Colon (tissue), 2 donors: ENCODE results near the gene LTBP2.

Source experiments
- FAIRE-seq: peaks from 2 replicates; lab custom pipeline; 2012; peaks lifted over from hg19 to GRCh38; lab: Jason Lieb, UNC
- donor health status: control.
- donor health status: control.

Gene LTBP2

DNA sequence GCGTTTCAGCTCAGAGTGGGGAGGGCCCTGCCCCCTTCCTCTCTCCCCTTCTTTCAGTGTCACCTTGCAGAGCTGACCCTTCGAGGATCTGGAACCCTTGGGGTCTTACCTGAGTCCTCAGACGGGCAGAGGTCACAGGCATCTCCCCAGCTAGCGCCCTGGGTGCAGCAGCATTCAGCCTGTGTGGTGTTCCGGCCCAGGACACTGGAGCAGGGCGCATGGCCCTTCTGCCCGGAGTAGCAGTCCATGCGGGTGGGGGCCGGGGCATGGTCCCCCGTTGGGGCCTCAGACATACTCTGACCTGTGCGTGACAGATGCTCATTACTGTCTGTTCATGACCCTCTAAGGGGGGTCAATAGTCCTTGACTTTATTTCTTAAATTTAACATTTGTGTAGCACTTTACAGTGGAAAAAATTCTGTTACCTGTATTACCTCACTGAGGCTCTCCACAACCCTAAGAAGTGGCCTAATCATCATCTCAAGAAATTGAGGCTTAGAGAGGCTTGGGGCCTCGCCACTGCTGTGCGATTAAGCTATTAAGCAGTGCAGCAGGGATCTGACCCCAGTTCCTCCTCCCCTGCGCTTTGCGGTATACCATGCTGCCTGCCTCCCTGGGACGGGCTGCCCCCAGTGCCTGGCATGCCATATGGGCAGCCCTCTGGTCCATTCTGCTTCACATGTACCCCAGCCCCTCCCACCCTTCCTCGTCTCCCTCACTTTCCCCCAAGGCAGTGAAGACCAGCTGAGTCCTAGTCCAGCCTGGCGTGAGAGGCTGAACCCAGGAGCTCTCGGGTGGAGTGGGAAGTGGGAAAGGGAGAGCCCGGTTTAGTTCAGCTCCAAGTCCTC is 106.9 kb downstream of the LTBP2 start:
- FAIRE-seq = no peak

DNA sequence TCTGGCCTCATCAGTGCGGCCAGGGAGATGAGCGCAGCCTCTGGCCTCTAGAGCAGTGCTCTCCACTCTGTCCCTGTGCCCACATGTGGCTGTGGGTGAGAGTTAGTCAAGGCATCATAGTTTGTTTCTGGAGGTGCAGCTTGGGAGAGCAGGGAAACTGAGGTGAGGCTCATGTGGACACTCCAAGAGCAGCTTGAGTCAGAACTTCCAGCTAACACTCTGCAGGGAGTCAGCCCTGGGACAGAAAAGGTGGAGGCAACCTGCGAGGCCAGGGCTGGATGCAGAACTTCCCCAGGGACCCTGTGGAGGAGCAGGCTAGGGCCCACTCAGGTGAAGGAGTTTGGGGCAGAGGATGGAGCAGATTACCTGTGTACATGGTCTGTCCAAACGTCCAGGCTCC is 107.6 kb downstream of the LTBP2 start:
- FAIRE-seq = no peak

DNA sequence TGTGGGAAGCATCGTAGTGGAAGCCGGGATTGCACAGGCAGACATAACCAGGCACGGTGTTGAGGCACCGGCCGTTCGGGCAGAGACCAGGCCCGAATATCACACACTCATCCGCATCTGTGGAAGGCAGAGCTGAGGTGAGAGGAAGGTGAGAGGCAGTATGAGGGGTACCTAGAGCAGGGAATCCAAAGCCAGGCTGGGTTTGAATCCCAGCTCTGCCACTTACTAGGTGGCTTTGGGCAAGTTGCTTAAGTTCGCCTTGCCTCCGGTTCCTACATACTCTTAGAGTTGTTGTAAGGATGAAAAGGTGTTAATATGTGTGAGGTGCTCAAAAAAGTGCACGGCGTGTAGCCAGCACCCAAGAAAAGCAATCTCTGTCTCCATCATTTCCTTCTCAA is 108.1 kb downstream of the LTBP2 start:
- FAIRE-seq = no peak

DNA sequence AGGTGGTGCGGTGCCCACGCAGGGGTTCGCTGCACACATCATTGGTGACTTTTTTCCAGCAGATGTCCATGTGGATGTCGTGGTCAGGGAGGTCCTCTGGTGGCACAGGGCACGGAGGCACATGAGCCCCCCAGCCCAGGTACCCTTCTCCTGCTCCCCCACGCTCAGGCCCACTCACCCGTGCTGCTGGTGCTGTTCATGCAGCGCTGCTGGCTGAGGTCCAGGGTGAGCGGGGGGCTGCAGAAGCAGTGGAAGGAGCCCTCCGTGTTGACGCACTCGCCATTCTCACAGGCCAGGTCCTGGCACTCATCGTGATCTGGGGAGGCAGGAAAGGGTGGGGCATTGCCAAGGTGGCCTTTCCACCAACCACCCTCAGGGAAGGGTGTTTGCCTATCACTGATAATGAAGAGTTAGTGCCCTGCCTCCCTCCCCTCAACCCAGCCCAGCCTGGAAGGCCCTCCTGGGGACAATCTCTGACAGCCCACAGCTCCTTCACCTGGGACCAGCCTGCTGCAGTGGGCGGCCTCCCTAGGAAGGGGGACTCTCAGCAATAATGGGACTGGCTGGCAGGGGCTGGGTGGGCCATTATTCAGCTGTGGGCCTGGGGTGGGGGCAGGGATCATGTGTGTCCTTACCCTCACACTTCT is 108.6 kb downstream of the LTBP2 start:
- no peak for FAIRE-seq

DNA sequence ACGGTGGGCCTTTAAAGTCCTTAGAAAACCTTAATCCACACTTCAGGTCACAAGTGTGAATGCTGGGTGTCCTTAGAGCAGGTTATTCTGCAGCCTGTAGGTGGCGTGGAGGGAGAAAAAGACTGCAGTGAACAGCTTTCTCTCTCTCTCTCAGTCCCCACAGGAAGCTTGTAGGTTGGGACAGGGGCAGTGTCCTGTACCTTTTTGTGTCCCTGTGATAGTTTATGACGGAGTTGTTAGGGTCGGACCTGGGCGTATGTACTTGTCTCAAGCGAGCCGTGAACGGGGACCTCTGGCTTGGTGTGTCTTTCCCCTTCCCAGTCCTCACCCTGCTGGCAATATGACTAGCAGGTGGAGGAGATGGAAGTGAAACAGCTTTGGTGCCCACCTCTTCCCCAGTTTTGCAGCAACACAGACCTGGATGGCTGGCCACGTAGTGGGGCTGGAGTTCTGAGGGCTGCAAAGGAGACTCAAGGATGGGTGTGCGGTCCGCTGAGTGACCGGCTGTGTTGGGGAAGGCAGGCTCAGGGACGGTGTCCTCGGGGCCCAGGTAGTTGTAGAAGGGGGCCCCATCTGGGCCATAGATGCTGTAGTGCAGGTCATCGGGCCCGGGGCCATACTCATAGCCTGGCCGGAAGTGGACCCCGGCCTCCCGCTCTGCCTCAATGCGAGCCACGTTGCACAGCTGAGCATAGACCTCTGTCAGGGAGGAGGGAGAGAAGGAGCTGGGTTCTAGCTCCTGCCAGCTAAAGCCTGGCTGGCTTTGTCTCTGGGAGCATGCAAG is 109.6 kb downstream of the LTBP2 start:
- FAIRE-seq = no peak

DNA sequence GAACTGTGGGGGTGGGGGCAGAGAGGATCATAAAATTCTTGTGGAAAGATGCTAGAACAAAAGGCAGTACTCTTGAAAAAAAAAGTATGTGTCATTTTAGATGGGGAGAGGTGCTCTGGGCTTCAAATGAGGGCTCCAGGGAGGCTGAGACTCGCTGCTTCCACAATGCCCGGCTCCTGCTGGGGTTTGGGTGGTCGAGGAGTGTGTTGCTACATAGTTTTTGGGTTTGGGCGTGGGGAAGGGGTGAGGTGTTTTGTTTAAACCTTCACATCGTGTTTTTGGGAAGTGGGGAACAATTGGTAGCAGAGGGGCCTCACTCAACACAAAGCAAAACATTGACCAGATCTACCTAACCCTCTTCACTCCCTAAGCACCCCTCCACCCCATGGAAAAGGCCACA is 110.3 kb downstream of the LTBP2 start:
- FAIRE-seq = no peak

DNA sequence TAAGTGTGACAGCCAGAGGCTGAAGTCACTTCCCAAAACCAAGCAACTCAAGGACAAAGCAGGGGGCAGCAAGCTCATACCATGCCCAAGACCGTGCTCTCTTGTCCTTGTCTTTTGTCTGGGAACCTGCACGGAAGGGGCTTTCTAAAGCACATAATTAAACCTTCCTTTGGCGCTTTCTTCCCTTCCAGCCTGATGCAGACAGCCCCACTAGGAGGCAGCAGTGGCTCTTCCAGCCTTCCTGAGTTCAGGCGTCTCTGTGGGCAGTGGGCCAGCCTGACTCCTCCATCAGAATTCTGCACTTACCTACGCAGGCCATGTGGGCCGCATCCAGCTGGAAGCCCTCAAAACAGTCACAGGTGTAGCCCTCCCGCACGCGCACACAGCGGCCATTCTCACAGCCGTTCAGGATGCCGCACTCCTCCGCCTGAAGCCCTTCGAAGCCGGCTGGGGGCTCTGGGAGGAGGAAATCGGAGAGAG is 110.9 kb downstream of the LTBP2 start:
- FAIRE-seq = no peak

DNA sequence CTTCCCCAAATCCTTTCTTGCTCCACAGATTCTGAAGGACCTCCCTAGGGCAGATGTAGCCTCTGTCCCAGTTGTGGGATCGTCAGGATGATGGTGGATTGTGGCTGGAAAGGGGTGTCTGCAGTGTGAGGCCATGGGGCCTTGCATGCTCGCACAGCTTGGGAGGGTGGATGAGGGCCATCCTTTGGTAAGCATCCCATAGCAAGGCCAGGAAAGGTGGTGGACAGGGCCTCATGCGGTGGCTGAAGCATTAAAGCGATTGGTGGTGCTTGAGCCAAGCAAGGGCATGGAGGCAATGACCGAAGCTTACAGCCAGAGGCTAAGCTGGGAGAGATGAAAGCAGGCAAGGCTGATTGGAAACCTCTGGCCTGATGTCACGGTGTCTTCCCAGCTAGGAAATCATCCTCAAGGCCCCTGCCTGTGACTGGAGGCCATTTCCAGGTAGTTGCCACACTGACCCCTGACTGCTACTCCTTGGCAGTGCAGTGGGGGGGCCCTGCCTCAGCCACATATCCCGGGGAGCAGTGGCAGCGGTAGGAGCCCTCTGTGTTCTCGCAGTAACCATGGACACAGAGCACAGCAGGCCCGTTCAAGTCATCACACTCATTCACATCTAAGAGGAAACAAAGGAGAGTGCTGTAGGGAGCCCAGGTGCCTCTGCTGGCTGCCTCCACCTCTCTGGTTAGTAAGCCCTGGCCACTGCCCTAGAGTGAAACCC is 111.5 kb downstream of the LTBP2 start:
- no peak for FAIRE-seq

DNA sequence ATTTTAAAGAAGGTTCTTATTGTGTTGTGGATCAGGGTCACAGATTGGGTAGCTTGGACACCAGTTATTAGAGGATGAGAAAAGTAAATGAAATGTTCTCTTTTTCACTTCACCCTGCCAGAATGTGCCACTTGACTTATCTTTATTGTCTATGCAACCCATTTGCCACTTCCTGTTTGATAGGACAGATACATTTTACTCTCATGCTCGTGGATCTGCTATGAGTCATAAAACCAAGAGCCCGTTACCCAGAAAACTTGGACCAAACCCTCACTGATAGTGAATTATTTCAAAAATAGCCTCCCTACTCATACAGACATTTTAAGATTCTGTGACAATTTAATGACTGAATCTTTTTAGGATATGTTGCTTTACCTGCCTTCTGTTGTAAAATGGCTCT is 116.7 kb downstream of the LTBP2 start:
- FAIRE-seq = no peak

DNA sequence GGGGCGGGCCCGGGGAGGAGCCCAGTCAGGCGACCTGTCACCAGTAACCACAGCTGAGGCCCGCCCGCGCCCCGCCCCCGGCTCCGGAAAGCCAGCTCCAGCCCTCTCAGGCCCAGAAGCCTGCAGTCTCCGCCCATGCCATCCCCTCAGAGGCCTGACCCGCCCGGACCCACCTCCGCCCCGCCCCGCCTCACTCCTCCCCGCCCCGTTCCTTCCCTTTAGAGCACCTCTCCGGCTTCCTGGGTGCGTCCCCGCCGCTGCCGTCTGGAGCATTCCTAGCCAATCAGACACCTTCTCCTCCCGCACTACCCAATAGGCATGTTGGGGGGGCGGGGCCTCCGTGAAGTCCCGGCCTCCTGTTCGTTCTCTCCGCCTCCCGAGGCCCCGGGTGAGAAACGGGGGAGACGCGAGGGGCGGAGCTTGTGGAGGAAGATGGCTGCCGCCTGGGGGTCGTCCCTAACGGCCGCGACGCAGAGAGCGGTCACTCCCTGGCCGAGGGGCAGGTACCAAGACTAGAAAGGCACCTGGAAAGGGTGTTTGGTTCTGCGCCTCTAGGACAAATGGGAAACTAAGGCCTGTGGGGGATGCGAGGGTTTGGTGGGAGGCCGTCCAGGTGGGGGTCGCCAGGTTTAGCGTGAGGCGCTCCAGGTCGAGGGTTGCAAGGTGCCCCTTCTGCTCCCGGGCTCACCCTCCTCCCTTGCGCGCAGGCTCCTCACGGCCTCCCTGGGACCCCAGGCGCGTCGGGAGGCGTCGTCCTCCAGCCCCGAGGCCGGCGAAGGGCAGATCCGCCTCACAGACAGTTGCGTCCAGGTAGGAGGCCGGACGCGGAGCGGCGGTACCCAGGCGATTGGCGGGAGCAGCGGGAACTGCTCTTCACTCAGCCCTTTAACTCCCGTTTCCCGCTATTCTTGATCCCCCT is 118.4 kb downstream of the LTBP2 start, which contains the start of gene ISCA2:
Gene ISCA2 (plus strand): TSS at position 423 of the 919 bp plus-strand sequence. CDS start 10 bp downstream, at position 433.
- no peak for FAIRE-seq

DNA sequence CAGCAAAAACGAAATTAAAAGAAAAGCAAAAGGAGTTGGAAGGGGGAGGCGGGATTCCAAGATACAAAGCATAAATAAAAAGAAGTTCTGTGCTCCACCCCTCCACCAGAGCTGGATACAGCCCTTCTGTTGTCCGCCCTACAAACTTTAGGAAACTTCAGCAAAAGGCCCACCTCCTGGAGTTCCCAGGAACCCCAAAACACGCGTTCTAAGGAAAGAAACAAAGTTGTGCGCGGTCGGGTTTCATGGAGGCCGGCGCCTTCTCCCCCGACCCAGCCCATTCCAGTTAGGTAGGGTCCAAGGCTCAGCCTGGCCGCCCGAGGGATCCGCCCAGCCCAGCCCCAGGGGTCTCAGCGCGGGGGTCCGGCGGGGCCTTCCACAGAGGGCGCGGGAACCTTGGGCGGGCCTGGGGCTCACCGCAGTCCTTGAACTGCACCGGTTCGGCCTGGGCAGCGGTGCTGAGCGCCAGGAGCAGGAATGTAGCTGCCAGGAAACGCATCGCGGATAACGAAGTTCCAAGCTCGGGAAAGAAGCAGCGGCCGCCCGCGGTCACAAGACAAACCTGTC is 119.2 kb downstream of the LTBP2 start, which contains the start of gene NPC2:
Gene NPC2 (minus strand): TSS at position 530 of the 567 bp plus-strand sequence. CDS start 31 bp downstream, at position 499.
- no peak for FAIRE-seq

DNA sequence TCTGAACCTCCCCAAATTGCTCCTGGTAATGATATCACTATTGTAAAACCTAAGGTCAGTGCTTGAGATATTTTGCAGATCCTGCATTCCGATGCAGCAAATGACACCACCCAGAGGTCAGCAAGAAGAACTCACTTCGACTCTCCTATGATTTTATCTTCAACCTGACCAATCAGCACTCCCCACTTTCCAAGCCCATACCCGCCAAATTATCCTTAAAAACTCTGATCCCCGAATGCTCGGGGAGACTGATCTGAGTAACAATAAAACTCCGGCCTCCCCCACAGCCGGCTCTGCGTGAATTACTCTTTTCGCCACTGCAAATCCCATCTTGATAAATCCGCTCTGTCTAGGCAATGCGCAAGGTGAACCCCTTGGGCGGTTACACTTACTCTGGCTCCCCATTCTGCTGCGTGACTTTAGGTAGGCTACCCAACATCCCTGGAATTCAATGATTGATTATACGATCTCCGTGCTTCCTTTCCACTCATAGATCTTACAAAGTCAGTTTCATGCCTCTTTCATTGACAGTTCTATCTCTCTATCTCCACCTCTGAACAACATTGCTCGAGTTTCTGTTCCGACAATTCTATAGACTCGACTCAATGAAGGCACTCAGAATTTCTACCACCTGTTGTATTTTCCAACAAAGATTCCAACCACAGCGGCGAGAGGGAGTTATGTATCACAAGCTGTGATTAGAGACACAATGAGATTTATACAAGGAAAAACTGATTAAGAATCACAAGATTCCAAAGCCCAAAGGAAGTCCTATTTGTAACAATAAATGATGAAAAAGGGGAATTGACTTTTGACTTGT is 119.9 kb downstream of the LTBP2 start:
- no peak for FAIRE-seq

DNA sequence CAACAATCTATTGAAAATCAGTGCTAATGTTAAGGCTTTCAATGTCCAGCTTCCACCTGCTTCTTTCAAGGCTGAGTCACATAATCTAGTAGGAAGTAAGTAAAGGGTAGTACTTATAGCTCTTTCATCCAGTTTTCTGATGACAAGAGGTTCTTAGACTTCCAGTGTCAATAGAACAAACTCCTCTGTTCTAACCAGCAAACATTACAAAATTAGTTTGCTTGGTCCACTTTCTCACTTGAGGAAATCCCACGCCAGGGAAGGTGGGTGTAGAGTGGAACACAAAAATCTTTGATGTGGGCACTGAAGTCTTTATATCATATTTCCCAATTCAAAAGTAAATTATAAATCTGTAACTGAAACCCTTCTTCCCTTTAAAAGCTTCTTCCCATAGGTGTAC is 121.6 kb downstream of the LTBP2 start:
- FAIRE-seq = no peak

DNA sequence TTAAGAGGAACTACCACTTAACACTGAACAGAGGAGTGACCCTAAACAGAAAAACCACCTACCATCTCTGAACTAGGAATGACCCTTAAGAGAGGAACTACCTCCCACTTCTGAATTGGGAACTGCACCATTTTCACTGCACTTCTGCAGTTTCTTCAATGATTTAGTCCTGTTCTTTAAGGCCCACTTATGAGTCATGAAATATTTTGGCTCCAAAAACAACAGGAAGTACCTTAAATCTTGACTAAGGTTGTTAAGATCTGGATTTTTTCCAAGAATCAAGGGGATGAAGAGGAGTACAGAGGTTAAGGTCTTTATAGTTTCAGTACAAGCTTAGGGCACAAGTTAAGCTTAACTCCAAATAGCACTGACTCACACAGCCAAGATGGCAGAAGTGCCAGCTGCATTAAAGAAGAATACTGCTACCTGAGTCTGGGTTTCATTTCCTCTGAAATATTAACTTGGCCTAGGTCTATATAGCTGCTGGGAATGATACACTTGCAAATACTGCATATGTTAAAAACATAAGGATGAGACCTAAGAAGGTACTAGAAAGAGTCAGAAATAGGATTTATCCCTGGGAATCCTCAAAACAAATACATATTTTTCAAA is 123.1 kb downstream of the LTBP2 start:
- no peak for FAIRE-seq

DNA sequence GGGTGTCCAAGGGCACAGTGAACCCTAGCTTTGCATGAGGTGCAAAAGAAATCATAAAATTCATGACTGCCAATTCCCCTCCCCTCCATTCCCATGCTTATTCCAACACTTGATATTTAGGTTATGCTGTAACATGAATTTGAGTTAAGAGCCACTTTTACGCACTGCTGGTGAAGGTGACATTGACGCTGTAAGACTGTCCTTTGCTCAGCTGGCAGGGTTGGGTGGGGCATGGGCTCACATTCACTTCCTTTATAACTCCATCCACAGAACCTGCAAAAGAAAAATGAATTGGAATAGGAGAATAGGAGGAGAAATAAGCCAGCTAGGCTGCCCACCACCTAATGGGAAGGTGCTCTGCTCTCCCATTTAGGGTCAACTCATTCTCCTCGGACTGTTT is 125.9 kb downstream of the LTBP2 start:
- FAIRE-seq = no peak

DNA sequence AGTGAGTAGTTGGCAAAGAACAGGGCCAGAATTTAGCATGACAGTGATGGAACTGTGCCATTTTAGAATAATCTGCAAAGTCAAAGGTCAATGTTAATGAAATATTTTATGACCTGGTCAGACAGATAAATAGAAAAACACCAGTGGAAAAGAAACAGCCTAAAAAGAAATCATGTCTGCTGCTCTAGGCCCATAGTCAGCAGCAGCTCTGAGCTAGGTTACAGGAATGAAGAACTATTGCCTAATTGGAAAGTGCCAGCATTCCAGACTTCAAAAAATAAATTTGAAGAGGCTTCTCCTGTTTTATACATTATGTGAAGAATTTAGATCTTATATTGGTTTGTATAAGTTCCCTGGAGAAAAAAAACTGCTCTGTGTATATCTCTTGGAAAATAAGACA is 128.7 kb downstream of the LTBP2 start:
- no peak for FAIRE-seq

DNA sequence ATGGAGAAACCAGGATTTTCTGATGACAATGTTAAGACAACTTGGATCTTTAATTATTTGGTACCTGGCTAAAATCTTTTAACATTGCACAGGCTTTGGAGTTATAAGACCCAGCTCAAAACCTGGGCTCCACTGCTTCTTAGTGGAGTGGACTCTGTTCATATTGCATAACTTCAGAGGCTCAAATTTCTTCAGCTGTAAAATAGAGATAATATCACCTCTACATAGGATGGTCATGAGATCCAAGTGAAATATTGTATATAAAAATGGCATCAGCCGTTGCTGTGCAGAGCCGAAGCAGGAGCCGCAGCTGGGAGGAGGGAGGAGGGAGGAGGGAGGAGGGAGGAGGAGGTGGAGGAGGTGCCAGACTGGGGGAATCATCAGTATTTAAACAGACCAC is 129.5 kb downstream of the LTBP2 start:
- FAIRE-seq = no peak

DNA sequence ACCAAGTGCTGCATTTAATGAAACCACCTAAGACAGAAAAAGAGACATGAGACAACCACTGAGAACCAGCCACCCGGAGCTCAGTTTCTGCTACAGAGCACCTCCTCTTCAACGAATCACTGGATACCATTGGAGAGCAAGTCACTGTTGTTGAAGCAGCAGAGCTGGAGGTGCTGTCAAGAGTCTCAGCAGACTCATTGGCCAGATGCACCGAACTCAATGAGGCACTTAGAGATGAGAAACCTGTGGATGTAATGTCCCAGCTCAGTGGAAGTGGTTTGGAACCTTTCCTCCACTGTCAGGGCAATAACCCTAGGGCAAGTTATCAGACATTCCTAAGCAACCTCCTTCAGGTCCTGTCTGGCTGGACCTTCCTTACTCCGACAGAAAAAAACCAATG is 132.0 kb downstream of the LTBP2 start:
- FAIRE-seq = no peak

DNA sequence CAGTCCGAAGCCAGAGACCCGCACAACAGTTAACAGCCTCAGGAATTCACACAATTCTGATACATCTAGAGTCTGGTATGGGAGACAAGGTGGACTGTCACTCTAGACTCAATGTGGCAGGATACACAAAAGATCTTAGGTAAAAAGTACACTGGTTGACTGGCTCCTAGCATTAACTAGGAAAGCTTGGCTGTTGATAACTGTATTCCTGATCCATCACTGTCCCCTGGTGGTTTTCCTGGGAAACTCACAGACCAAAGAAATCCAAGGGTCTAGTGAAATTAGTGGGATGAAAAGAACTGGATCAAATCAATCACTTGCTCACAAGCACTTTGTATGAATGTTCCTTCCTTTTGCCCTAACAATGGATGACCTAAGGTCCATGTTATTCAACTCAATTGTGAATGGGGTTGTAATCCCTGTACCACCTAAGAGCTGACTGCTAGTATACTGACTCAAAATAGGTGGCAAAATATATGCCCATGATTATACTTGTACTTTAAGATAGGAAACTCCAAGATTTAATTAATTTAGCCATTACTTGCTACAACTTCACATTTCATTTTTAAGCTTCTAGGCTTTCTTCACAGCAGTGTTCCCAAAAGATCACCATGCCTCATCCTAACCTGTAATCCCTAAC is 132.9 kb downstream of the LTBP2 start:
- FAIRE-seq = no peak
